HEK293 (cell line): ENCODE measurements around the gene LMOD3.

Experiments
- CTCF ChIP-seq: fragments of 450-650 bp; formaldehyde crosslinking; IDR thresholded peaks from 2 replicates; pipeline ENCODE4 v1.5.1; 2016; ENCODE audit warnings: missing biosample characterization, missing genetic modification characterization
- PBX3 ChIP-seq: sonication (generic); formaldehyde crosslinking; IDR thresholded peaks from 2 replicates; pipeline ENCODE4 v1.8.1; 2022; ENCODE audit warnings: mild to moderate bottlenecking, moderate library complexity, missing genetic modification reagents
- RBAK ChIP-seq: fragments of 450-650 bp; formaldehyde crosslinking; IDR thresholded peaks from 2 replicates; pipeline ENCODE4 v1.5.1; 2016; ENCODE audit warnings: missing biosample characterization, missing genetic modification characterization
- SP3 ChIP-seq: fragments of 450-650 bp; formaldehyde crosslinking; IDR thresholded peaks from 2 replicates; pipeline ENCODE4 v1.5.1; 2016; ENCODE audit warnings: missing biosample characterization, missing genetic modification characterization
- ZBTB8A ChIP-seq: fragments of 450-650 bp; formaldehyde crosslinking; IDR thresholded peaks from 2 replicates; pipeline ENCODE4 v1.5.1; 2016; ENCODE audit warnings: missing biosample characterization, missing genetic modification characterization
- ZNF140 ChIP-seq: fragments of 450-650 bp; formaldehyde crosslinking; IDR thresholded peaks from 2 replicates; pipeline ENCODE4 v1.5.1; 2016; ENCODE audit warnings: missing biosample characterization, missing genetic modification characterization
- ZNF302 ChIP-seq: fragments of 450-650 bp; formaldehyde crosslinking; IDR thresholded peaks from 2 replicates; pipeline ENCODE4 v1.5.1; 2016; ENCODE audit warnings: missing biosample characterization, missing genetic modification characterization, low read depth
- ZNF423 ChIP-seq: fragments of 450-650 bp; formaldehyde crosslinking; IDR thresholded peaks from 2 replicates; pipeline ENCODE4 v1.5.1; 2016; ENCODE audit warnings: missing biosample characterization, missing genetic modification characterization
- ZNF660 ChIP-seq: fragments of 450-650 bp; IDR thresholded peaks from 2 replicates; pipeline ENCODE4 v1.5.1; 2018; ENCODE audit warnings: missing biosample characterization, mild to moderate bottlenecking, missing genetic modification characterization
- TF ChIP-seq, protein P1 (sequence below): fragments of 450-650 bp; formaldehyde crosslinking; IDR thresholded peaks from 2 replicates; pipeline ENCODE4 v1.5.1; 2016; ENCODE audit warnings: missing biosample characterization, missing genetic modification characterization

DNA sequence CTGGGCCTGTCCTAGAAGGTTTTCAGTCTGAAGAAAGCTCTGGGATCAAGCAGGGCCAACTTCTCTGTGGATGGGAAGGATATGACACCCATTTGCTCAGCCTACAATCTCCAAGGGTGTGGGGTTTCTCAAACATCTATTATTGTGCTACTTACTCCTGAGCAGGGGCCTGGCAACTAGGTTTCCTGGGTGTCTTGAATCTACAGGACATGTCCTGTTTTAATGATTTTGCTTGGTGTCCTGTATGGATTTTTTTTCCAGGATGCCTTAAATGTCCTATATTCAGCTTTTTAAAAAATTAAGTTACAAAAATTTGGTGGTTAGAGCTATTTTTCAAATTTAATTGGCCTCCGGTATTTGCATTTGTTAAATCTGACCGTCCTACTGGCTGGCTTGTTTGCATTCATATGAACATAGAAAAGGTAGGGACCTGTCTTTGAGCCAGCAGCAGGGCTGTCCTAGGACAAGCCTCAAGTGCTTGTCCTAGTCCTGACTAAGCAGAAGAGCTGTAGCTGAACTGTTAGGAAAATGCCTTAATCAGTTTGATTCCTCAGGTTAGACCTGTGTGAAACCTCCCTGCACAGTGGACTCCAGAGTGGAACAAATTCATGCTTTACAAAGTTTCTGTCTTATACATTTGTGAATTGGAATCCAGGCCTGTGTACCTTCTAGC is 40.0 kb upstream of the LMOD3 start:
- TF ChIP-seq ZNF423 (no peak), ZNF302 (tag by site-specific recombination) (no peak), PBX3 (no peak), SP3 (tag by site-specific recombination) (no peak), ZBTB8A (tag by site-specific recombination) (no peak), ZNF660 (tag by site-specific recombination) (no peak), ZNF140 (tag by site-specific recombination) (no peak), CTCF (tag by site-specific recombination) (no peak), RBAK (no peak)
- TF ChIP-seq, protein P1, sequence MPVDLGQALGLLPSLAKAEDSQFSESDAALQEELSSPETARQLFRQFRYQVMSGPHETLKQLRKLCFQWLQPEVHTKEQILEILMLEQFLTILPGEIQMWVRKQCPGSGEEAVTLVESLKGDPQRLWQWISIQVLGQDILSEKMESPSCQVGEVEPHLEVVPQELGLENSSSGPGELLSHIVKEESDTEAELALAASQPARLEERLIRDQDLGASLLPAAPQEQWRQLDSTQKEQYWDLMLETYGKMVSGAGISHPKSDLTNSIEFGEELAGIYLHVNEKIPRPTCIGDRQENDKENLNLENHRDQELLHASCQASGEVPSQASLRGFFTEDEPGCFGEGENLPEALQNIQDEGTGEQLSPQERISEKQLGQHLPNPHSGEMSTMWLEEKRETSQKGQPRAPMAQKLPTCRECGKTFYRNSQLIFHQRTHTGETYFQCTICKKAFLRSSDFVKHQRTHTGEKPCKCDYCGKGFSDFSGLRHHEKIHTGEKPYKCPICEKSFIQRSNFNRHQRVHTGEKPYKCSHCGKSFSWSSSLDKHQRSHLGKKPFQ (tag by site-specific recombination): no peak
